ENCODE results near the gene MCM9. TPM values are rescaled to one million over a fixed set of nuclear protein-coding genes. Genes with fewer than 3 reads are reported as not detected.

MCM9 gene
- total and polyA plus RNA-seq, 2 donors from 2014 or later: 4.8 to 25.9 TPM

GRCh38 chr6:118912646-118913045 lies 22.3 kb downstream of the MCM9 start:
- DNase-seq: no peak
- H3K27me3 ChIP-seq (ENCODE audit: control insufficient read depth, insufficient read depth, low read length): no peaks in the 10 kb centered on the region
- H3K36me3 ChIP-seq (ENCODE audit: control insufficient read depth in 2 of 3, insufficient read depth in 3 of 3, low read length in 3 of 3): peaks cover 10 to 49% (median 15%) of the 10 kb centered on the region in 3 donors
- FAIRE-seq: no peak
- H3K4me1 ChIP-seq (ENCODE audit: control insufficient read depth in 2 of 3, insufficient read depth in 2 of 3, low read depth in 1 of 3, low read length in 3 of 3): no peaks in the 10 kb centered on the region
- H3K27ac ChIP-seq (ENCODE audit: low read depth in 2 of 2, low read length in 2 of 2): no peak overlapping the region
- H3K4me3 ChIP-seq (ENCODE audit: low read length in 3 of 3): no peak overlapping the region
- H3K9me3 ChIP-seq (ENCODE audit: control insufficient read depth in 2 of 3, insufficient read depth in 1 of 3, low read length in 3 of 3): no peaks in the 10 kb centered on the region
- TF ChIP-seq, protein P1, sequence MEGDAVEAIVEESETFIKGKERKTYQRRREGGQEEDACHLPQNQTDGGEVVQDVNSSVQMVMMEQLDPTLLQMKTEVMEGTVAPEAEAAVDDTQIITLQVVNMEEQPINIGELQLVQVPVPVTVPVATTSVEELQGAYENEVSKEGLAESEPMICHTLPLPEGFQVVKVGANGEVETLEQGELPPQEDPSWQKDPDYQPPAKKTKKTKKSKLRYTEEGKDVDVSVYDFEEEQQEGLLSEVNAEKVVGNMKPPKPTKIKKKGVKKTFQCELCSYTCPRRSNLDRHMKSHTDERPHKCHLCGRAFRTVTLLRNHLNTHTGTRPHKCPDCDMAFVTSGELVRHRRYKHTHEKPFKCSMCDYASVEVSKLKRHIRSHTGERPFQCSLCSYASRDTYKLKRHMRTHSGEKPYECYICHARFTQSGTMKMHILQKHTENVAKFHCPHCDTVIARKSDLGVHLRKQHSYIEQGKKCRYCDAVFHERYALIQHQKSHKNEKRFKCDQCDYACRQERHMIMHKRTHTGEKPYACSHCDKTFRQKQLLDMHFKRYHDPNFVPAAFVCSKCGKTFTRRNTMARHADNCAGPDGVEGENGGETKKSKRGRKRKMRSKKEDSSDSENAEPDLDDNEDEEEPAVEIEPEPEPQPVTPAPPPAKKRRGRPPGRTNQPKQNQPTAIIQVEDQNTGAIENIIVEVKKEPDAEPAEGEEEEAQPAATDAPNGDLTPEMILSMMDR (IDR thresholded peaks at IDR 0.05; ENCODE audit: borderline replicate concordance, extremely low read depth, insufficient read depth): no peak
- intact Hi-C loops (cut with DNase I): no loop called here
- H3K9ac ChIP-seq (ENCODE audit: low read length in 3 of 3): no peak overlapping the region

DNA sequence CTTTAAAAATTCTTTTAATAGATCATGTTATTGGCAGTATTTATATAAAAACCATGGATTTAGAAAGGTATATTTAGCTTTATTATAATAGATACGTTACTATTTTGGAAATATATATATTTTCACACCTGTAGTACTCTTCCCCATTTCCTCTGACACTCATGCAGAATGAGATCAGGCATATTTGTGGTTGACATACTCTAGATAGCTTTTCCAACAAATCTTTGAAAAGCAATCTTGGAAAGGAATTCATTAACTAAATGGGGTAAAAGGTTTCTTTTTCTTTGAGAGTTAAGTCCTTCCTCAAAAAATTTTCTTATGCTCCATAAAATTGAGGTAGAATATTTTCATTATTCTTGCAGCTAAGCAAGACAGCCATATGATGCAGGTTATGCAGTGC lies 26.5 kb downstream of the MCM9 start:
- FAIRE-seq: no peak
- no peak for DNase-seq
- Histone ChIP-seq H3K36me3 (ENCODE audit: control insufficient read depth in 2 of 3, insufficient read depth in 3 of 3, low read length in 3 of 3) (peaks cover 6 to 44% (median 20%) of the 10 kb centered on the region in 3 donors), H3K27ac (ENCODE audit: low read depth in 2 of 2, low read length in 2 of 2) (no peak overlapping the region), H3K9me3 (ENCODE audit: control insufficient read depth in 2 of 3, insufficient read depth in 1 of 3, low read length in 3 of 3) (no peaks in the 10 kb centered on the region), H3K27me3 (ENCODE audit: control insufficient read depth, insufficient read depth, low read length) (no peaks in the 10 kb centered on the region), H3K4me3 (ENCODE audit: low read length in 3 of 3) (no peak overlapping the region), H3K4me1 (ENCODE audit: control insufficient read depth in 2 of 3, insufficient read depth in 2 of 3, low read depth in 1 of 3, low read length in 3 of 3) (no peaks in the 10 kb centered on the region), H3K9ac (ENCODE audit: low read length in 3 of 3) (no peak overlapping the region)
- intact Hi-C loops (cut with DNase I): no loop called here
- TF ChIP-seq, protein P1 (IDR thresholded peaks at IDR 0.05; ENCODE audit: borderline replicate concordance, extremely low read depth, insufficient read depth): no peak

- no peaks in the 10 kb centered on the region for H3K4me1 ChIP-seq (ENCODE audit: control insufficient read depth in 2 of 3, insufficient read depth in 2 of 3, low read depth in 1 of 3, low read length in 3 of 3)
- H3K9ac ChIP-seq (ENCODE audit: low read length in 3 of 3): no peak overlapping the region
- no peak overlapping the region for H3K27ac ChIP-seq (ENCODE audit: low read depth in 2 of 2, low read length in 2 of 2)
- H3K9me3 ChIP-seq (ENCODE audit: control insufficient read depth in 2 of 3, insufficient read depth in 1 of 3, low read length in 3 of 3): no peaks in the 10 kb centered on the region
- H3K27me3 ChIP-seq (ENCODE audit: control insufficient read depth, insufficient read depth, low read length): no peaks in the 10 kb centered on the region
- H3K36me3 ChIP-seq (ENCODE audit: control insufficient read depth in 2 of 3, insufficient read depth in 3 of 3, low read length in 3 of 3): peaks cover 4 to 26% (median 14%) of the 10 kb centered on the region in 3 donors
- FAIRE-seq: no peak
- TF ChIP-seq, protein P1 (IDR thresholded peaks at IDR 0.05; ENCODE audit: borderline replicate concordance, extremely low read depth, insufficient read depth): no peak
- no peak overlapping the region for H3K4me3 ChIP-seq (ENCODE audit: low read length in 3 of 3)
- intact Hi-C loops (cut with DNase I): no loop called here
- DNase-seq: no peak
These were observed 29.1 kb downstream of the MCM9 start for GRCh38 chr6:118905851-118906250.

DNA sequence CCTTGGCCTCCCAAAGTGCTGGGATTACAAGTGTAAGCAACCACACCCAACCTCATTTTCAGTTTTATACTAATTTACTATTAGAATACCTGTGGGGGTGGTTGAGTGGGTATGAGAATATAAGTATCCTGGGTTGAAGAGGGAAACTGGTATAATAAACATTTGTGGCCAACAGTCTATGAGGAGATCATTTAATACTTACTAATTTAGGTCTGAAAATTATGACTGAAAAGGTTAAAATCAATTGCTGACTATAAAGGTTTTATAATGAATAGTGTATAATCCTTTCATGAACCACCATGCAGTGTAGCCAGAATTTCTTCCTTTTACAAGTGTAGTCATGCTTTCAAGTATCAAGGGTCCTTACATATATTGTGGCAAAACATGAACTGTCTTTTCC lies 29.9 kb downstream of the MCM9 start:
- no peak for DNase-seq
- TF ChIP-seq, protein P1 (IDR thresholded peaks at IDR 0.05; ENCODE audit: borderline replicate concordance, extremely low read depth, insufficient read depth): no peak
- Histone ChIP-seq H3K9me3 (ENCODE audit: control insufficient read depth in 2 of 3, insufficient read depth in 1 of 3, low read length in 3 of 3) (no peaks in the 10 kb centered on the region), H3K4me1 (ENCODE audit: control insufficient read depth in 2 of 3, insufficient read depth in 2 of 3, low read depth in 1 of 3, low read length in 3 of 3) (no peaks in the 10 kb centered on the region), H3K4me3 (ENCODE audit: low read length in 3 of 3) (no peak overlapping the region), H3K9ac (ENCODE audit: low read length in 3 of 3) (no peak overlapping the region), H3K27ac (ENCODE audit: low read depth in 2 of 2, low read length in 2 of 2) (no peak overlapping the region), H3K27me3 (ENCODE audit: control insufficient read depth, insufficient read depth, low read length) (no peaks in the 10 kb centered on the region), H3K36me3 (ENCODE audit: control insufficient read depth in 2 of 3, insufficient read depth in 3 of 3, low read length in 3 of 3) (peaks cover 4 to 19% (median 14%) of the 10 kb centered on the region in 3 donors)
- intact Hi-C loops (cut with DNase I): no loop called here
- no peak for FAIRE-seq

Measured in kidney (tissue), 14 donors.